HG03558 (cell line): ENCODE data around the gene PTGER2.
A peak's percentile ranks its signal among the peaks of the same experiment; 100 is the strongest.

Source experiments
- ATAC-seq: cut with Tn5 transposase; IDR thresholded peaks from one replicate; pipeline ENCODE4 v1.9.1; 2021; ENCODE audit warnings: moderate number of reproducible peaks; ENCODE audit not compliant: unreplicated experiment; ENCODE audit errors: extremely low read depth

The PTGER2 gene

GRCh38 chr14:52304248-52304904, 9.7 kb upstream of the PTGER2 start:
- ATAC-seq, result no peak

DNA sequence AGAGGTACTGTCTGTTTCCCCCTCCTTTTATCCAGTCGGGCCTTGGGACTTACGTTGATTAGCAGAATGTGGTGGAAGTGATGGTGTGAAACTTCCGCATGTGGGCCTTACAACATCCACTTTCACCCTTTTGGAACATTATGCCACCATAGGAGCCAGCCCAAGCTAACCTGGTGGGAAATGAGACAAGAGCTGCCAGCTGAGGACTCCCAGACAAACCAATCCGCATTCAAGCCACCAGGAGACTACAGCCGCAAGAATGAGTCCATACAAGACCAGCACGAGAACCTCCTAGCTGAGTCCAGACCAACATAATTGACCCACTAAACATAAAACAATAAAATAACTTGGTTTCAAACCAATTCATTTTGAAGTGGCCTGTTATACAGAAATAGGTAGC, 9.1 kb upstream of the PTGER2 start:
- no peak for ATAC-seq

DNA sequence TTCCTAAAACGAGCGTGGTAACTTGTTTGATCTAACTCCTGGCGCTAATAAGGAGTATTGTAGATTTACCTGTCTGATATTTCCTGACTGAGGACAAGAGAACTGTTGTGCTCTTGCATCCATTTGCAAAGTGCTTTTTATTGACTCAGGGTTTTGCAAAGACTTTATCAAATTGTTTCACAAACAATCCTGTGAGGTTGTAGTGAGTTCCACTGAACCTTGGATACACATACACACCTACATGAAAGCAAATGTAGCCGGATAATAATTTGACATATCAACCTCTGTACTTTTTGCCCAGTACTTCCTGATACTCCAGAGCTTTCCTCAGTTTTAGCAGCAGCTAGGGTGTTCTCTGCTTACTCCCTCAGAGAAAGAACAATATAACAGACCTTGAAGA, 6.7 kb upstream of the PTGER2 start:
- ATAC-seq, result no peak

GRCh38 chr14:52307905-52308304, 6.2 kb upstream of the PTGER2 start:
- ATAC-seq, result no peak

- ATAC-seq, result no peak
Measured at GRCh38 chr14:52310541-52310940, 3.6 kb upstream of the PTGER2 start.

GRCh38 chr14:52312931-52313355, 1.2 kb upstream of the PTGER2 start:
- no peak for ATAC-seq

DNA sequence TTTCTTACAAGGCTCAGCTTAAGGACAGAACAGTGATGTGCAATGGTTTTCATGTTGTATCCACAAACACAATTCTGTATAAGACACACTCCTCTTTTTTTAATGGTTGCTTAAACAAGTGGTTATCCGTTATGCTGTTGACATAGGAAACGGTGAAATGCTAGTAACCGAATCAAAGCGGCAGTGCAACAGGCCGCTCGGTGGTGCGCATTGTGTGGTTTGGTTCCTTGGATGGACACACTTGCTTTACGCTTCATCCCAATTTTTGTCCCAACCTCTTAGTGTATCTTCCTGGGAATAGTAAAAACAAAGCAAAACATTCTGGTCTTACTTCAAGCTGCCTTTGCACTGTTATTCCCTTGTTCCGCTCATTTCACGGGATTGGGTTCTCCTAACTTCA, 650 bp upstream of the PTGER2 start:
- no peak for ATAC-seq

DNA sequence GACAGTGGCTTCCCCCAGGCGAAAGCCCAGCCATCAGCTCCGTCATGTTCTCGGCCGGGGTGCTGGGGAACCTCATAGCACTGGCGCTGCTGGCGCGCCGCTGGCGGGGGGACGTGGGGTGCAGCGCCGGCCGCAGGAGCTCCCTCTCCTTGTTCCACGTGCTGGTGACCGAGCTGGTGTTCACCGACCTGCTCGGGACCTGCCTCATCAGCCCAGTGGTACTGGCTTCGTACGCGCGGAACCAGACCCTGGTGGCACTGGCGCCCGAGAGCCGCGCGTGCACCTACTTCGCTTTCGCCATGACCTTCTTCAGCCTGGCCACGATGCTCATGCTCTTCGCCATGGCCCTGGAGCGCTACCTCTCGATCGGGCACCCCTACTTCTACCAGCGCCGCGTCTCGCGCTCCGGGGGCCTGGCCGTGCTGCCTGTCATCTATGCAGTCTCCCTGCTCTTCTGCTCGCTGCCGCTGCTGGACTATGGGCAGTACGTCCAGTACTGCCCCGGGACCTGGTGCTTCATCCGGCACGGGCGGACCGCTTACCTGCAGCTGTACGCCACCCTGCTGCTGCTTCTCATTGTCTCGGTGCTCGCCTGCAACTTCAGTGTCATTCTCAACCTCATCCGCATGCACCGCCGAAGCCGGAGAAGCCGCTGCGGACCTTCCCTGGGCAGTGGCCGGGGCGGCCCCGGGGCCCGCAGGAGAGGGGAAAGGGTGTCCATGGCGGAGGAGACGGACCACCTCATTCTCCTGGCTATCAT, 663 bp downstream of the PTGER2 start:
- ATAC-seq, result no peak

- ATAC-seq, result no peak
Measured at GRCh38 chr14:52315355-52315718, 1.2 kb downstream of the PTGER2 start.

GRCh38 chr14:52318062-52318461, 4.0 kb downstream of the PTGER2 start:
- ATAC-seq, result no peak

DNA sequence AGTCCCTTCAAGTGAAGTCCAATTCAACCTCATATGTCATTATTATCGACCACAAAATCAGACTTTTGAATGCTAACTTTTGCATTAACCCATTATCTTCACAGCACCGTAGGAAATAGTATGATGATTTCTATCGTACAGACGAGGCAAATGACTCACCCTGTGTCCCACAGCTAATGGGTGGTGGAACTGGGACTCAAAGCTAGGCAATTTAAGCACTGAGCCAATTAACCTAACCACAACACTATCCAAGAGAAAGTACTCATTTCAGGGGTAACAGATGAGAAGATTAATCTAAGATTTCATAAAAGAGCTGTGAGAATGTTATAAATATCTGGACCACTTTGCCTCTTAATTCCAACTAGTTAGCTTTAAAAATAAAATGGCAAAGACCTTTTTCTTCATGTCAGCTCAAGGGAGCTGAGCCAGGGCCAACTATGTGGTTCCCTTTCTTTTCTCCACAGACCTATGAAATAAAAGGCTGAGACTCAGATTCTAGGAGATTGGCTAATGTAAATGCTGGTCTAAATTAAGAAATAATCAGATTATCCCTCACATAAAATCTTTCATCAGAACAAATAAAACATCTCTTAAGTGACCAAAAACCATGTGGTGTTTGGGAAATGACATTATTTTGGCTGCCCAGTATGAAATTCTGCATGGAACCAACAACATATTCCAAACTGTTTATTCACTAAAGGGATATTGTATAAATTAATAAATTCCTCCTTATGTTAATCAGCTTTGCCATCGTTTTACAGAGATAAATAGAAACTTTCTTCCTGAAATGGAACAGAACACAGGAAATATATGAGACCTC, 4.9 kb downstream of the PTGER2 start:
- ATAC-seq, result no peak

GRCh38 chr14:52319919-52320318, 5.8 kb downstream of the PTGER2 start:
- no peak for ATAC-seq

- ATAC-seq, result peak; percentile 94
Measured at GRCh38 chr14:52325126-52325525, 11.0 kb downstream of the PTGER2 start.

GRCh38 chr14:52325630-52326029, 11.5 kb downstream of the PTGER2 start:
- ATAC-seq, result no peak

- no peak for ATAC-seq
Measured at GRCh38 chr14:52327374-52328226, 13.5 kb downstream of the PTGER2 start.

- no peak for ATAC-seq
Measured at GRCh38 chr14:52328276-52328675, 14.2 kb downstream of the PTGER2 start.

DNA sequence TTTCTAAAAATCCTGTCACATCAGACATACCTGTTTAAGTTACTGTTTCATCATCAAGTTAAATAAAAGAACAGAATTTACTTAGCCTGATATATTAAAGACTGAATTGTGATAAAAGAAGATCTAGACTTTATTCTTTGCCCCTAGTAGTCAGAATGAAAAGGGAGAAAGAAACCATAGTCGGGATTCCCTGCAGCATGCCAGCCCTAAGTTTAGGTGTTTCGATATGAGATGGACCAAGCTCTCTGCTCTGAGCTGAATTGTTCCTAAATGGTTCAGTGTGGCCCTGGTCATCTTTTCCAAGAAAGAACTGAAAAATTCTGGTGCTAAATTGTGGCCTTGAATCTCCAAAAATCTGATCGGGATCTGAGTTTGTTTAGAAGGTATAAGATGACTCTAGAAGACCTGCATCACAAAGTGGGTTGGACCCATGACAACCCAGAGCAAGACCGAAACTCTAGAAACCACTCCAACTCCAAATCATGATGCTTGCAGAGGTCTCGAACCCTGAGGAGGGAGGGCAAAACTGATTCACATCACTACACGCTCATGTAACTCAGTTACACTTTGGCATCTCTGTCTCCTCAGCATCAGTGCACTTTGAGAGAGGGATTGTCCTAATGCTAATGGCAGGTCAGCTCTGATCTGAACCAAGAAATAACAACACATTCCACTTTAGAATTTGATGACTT, 15.7 kb downstream of the PTGER2 start:
- ATAC-seq, result no peak

GRCh38 chr14:52332269-52332668, 18.2 kb downstream of the PTGER2 start:
- ATAC-seq, result no peak

DNA sequence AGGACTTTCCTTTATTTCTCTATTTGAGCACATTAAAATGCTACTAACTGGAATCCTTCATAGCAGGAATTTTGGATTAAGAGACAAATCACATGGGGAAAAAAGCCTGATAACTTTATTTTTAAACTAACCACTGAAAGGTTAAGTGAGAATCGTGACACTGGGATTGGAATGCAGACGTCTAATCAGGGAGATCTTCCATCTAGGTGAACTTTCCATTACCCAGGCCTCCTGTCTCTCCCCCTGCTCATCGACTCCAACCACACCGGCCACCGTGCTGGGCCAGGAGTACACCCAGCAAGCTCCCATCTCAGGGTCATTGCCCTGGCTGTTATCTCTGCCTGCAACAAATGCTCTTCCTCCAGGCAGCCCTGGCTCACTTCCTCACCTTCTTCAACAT, 19.0 kb downstream of the PTGER2 start:
- ATAC-seq, result no peak
